ENCODE results near the gene ZNF611. TPM values are rescaled to one million over a fixed set of nuclear protein-coding genes. Genes with fewer than 3 reads are reported as not detected.
"Not testable (repeated sequence)": the region's sequence is repeated elsewhere in the genome, so short reads cannot be mapped to it uniquely, and the experiment has no call there.

Gene ZNF611
- total and polyA plus RNA-seq, 2 of the 13 experiments (the other 11 are each of a cell fraction or from before 2014, with no cell fraction given) = 2.7 to 4.1 TPM

- DNase-seq (ENCODE audit: low spot score) (peak; percentile 67), ATAC-seq (peak; percentile 54)
- H3K4me1 ChIP-seq (ENCODE audit: insufficient read depth, low read length) = peaks cover 20% of the 10 kb centered on the region
- in situ Hi-C loops (cut with HindIII; ENCODE audit: extremely low pct_ligation_motif_present, low pct_unique_long_range_greater_than_20kb); H3K27me3 ChIP-seq (ENCODE audit: control insufficient read depth in 1 of 2, insufficient read depth in 2 of 2, low read length in 2 of 2); H2AFZ ChIP-seq (ENCODE audit: low read length); FAIRE-seq; H4K20me1 ChIP-seq (ENCODE audit: insufficient read depth, low read length); CTCF ChIA-PET (ENCODE audit: low intra/inter-chr PET ratio, low total read pairs); H3K36me3 ChIP-seq (replicated peaks in 1 of 2; ENCODE audit: control insufficient read depth in 1 of 2, insufficient read depth in 2 of 2, low read length in 2 of 2); intact Hi-C loops (cut with micrococcal nuclease; ENCODE audit: unreplicated experiment); TF ChIP-seq FOXP1 (IDR thresholded peaks at IDR 0.05); NR2F6 (IDR thresholded peaks at IDR 0.05); EP300 (CRISPR knock-in tag; IDR thresholded peaks at IDR 0.05; ENCODE audit: borderline replicate concordance); SOX6 (IDR thresholded peaks at IDR 0.05): not testable (repeated sequence)
- H3K79me2 ChIP-seq (ENCODE audit: insufficient read depth, low read length) = peaks cover 10% of the 10 kb centered on the region
- BruUV-seq (replicated peaks) = TSS peak; percentile 56
- H3K4me2 ChIP-seq (ENCODE audit: low read depth, low read length) = peak overlapping the region; percentile 65
- peaks cover 15% of the 10 kb centered on the region; the same call in 1 of the 2 replicates for H3K9me3 ChIP-seq (ENCODE audit: low read length)
- 24% methylated on average over 6 of the region's 6 CpGs for WGBS (ENCODE audit: low lambda C conversion rate)
- peak overlapping the region; percentile 54 for H3K9ac ChIP-seq (ENCODE audit: insufficient read depth, low read depth, low read length)
- peak overlapping the region; percentile 57 to 77 (median 74); a peak in 5 of 6 replicates for H3K4me3 ChIP-seq (replicated peaks in 1 of 3; ENCODE audit: insufficient read depth in 1 of 3, low read depth in 2 of 3, low read length in 3 of 3)
- POLR2A ChIA-PET = interaction anchor here (0.9 to 1.7 kb wide), 2 partner anchors 23 to 88 kb away, joined by 3 to 4 read pairs; no protein-coding TSS in a partner anchor
- H3K27ac ChIP-seq (ENCODE audit: extremely low read length, insufficient read depth, low read length) = peak overlapping the region; percentile 58
- TF ChIP-seq SOX5 (CRISPR knock-in tag; IDR thresholded peaks at IDR 0.05; ENCODE audit: borderline replicate concordance) (peak; percentile 84; the same call in 1 of the 2 replicates), FOXP1 (CRISPR knock-in tag; IDR thresholded peaks at IDR 0.05) (peak; percentile 40; the same call in 1 of the 2 replicates), ZBTB20 (CRISPR knock-in tag; IDR thresholded peaks at IDR 0.05; ENCODE audit: borderline replicate concordance, low read depth) (peak; percentile 49; the same call in 1 of the 2 replicates), NR2F6 (CRISPR knock-in tag; IDR thresholded peaks at IDR 0.05) (0 out of 2 replicates have a peak, but pooled peaks have one; percentile 14), EP300 (IDR thresholded peaks at IDR 0.05; ENCODE audit: low read depth in 2 of 2, low read length in 2 of 2) (peak in 1 of 2 experiments; percentile 29; a peak in 1 of 4 replicates), ZNF263 (CRISPR knock-in tag; IDR thresholded peaks at IDR 0.05) (peak; percentile 75), SAP130 (CRISPR knock-in tag; IDR thresholded peaks at IDR 0.05; ENCODE audit: low read depth) (peak; percentile 62), HOXA5 (CRISPR knock-in tag; IDR thresholded peaks at IDR 0.05) (0 out of 2 replicates have a peak, but pooled peaks have one; percentile 23), SOX6 (CRISPR knock-in tag; IDR thresholded peaks at IDR 0.05) (peak; percentile 84), NCOA2 (CRISPR knock-in tag; IDR thresholded peaks at IDR 0.05) (peak; percentile 52; the same call in 1 of the 2 replicates), TCF7 (IDR thresholded peaks at IDR 0.05; ENCODE audit: low read depth) (peak; percentile 54; the same call in 1 of the 2 replicates)
- TF ChIP-seq, protein P1, sequence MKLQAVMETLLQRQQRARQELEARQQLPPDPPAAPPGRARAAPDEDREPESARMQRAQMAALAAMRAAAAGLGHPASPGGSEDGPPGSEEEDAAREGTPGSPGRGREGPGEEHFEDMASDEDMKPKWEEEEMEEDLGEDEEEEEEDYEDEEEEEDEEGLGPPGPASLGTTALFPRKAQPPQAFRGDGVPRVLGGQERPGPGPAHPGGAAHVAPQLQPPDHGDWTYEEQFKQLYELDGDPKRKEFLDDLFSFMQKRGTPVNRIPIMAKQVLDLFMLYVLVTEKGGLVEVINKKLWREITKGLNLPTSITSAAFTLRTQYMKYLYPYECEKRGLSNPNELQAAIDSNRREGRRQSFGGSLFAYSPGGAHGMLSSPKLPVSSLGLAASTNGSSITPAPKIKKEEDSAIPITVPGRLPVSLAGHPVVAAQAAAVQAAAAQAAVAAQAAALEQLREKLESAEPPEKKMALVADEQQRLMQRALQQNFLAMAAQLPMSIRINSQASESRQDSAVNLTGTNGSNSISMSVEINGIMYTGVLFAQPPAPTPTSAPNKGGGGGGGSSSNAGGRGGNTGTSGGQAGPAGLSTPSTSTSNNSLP (IDR thresholded peaks at IDR 0.05; ENCODE audit: low read depth, low read length) = 0 out of 2 replicates have a peak, but pooled peaks have one; percentile 19
- TF ChIP-seq, protein P2, sequence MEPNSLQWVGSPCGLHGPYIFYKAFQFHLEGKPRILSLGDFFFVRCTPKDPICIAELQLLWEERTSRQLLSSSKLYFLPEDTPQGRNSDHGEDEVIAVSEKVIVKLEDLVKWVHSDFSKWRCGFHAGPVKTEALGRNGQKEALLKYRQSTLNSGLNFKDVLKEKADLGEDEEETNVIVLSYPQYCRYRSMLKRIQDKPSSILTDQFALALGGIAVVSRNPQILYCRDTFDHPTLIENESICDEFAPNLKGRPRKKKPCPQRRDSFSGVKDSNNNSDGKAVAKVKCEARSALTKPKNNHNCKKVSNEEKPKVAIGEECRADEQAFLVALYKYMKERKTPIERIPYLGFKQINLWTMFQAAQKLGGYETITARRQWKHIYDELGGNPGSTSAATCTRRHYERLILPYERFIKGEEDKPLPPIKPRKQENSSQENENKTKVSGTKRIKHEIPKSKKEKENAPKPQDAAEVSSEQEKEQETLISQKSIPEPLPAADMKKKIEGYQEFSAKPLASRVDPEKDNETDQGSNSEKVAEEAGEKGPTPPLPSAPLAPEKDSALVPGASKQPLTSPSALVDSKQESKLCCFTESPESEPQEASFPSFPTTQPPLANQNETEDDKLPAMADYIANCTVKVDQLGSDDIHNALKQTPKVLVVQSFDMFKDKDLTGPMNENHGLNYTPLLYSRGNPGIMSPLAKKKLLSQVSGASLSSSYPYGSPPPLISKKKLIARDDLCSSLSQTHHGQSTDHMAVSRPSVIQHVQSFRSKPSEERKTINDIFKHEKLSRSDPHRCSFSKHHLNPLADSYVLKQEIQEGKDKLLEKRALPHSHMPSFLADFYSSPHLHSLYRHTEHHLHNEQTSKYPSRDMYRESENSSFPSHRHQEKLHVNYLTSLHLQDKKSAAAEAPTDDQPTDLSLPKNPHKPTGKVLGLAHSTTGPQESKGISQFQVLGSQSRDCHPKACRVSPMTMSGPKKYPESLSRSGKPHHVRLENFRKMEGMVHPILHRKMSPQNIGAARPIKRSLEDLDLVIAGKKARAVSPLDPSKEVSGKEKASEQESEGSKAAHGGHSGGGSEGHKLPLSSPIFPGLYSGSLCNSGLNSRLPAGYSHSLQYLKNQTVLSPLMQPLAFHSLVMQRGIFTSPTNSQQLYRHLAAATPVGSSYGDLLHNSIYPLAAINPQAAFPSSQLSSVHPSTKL (CRISPR knock-in tag; IDR thresholded peaks at IDR 0.05) = peak; percentile 51; the same call in 1 of the 2 replicates
These were observed 45.7 kb downstream of the ZNF611 start for GRCh38 chr19:52688925-52689796.

All from HepG2 (cell line).